ENCODE results near the gene TGFBR1.

TGFBR1 gene

DNA sequence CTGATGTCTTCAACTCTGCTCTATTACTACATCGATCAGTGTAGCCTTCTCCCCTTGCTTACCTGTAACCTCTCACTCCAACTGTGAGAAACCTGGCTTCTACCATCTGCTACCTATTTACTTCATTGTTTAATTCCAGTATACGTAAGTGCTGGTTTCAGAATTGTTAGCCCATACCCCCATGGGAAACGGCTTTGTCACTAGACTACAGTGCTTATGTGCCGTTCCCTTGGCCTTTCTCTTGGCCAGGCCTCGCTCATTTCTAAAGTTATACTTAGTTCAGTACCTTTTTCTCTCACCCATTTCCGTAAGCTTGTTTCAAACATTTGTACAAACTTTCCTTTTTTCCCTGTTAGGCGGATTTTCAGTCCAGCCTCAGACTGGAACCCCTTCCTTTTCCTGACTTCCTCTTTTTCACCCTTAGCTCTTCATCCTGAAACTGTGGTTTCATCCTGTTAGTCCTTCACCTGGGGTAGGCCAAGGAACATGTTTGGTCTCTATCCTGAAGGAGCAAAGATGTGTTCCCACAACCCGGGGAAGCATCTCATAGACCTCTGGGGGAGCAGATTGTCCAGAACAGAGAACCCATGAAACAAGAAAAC, 95.1 kb downstream of the TGFBR1 start:
- TF ChIP-seq CTCF (IDR thresholded peaks at IDR 0.05; ENCODE audit: borderline replicate concordance, control extremely low read depth, extremely low read depth, insufficient read depth, missing control alignments): no peak
- in situ Hi-C loops (cut with MboI; ENCODE audit: low sequenced_read_pairs, unreplicated experiment): loop anchor here (25.0 kb wide), 3 partner anchors 612 to 1112 kb away; partner anchors contain the start of gene NR4A3
- DNase-seq (ENCODE audit: low spot score): no peak

GRCh38 chr9:99201603-99202002, 96.7 kb downstream of the TGFBR1 start:
- DNase-seq (ENCODE audit: low spot score): no peak
- in situ Hi-C loops (cut with MboI; ENCODE audit: low sequenced_read_pairs, unreplicated experiment): no loop called here
- TF ChIP-seq CTCF (IDR thresholded peaks at IDR 0.05; ENCODE audit: borderline replicate concordance, control extremely low read depth, extremely low read depth, insufficient read depth, missing control alignments): no peak

Data from GM13976 (cell line).